DOHH2 (cell line): ENCODE measurements around the gene XIRP2.

ENCODE experiments used
- H3F3A ChIP-seq: fragments of 200-600 bp; sonication (generic), shearing (Covaris generic); 2 replicates; pipeline ENCODE4 v1.6.0; 2016; ENCODE audit warnings: antibody characterized with exemption, mild to moderate bottlenecking; ENCODE audit not compliant: control insufficient read depth, insufficient read depth
- H3K27ac ChIP-seq: fragments of 200-600 bp; sonication (generic); 2 replicates; pipeline ENCODE4 v1.5.1; 2014; ENCODE audit warnings: low read depth, mild to moderate bottlenecking, low read length, moderate library complexity
- H3K27me3 ChIP-seq: fragments of 200-600 bp; sonication (generic); 2 replicates; pipeline ENCODE4 v1.6.1; 2014; ENCODE audit warnings: mild to moderate bottlenecking, low read length, mixed read lengths; ENCODE audit not compliant: control insufficient read depth
- H3K36me3 ChIP-seq: fragments of 200-600 bp; sonication (generic); 2 replicates; pipeline ENCODE4 v1.6.1; 2014; ENCODE audit warnings: mild to moderate bottlenecking, low read length, moderate library complexity, mixed read lengths; ENCODE audit not compliant: control insufficient read depth
- H3K4me1 ChIP-seq: fragments of 200-600 bp; sonication (generic); 2 replicates; pipeline ENCODE4 v1.6.1; 2014; ENCODE audit warnings: mild to moderate bottlenecking, low read length, mixed read lengths; ENCODE audit not compliant: control insufficient read depth
- H3K4me2 ChIP-seq: fragments of 200-600 bp; sonication (generic); 2 replicates; pipeline ENCODE4 v1.6.0; 2014; ENCODE audit warnings: mild to moderate bottlenecking, low read length, moderate library complexity
- H3K4me3 ChIP-seq: fragments of 200-600 bp; sonication (generic); 2 replicates; pipeline ENCODE4 v1.5.1; 2014; ENCODE audit warnings: mild to moderate bottlenecking, low read length, mixed read lengths
- H3K79me2 ChIP-seq: fragments of 200-600 bp; sonication (generic); 2 replicates; pipeline ENCODE4 v1.6.1; 2014; ENCODE audit warnings: mild to moderate bottlenecking, low read length, mixed read lengths; ENCODE audit not compliant: control insufficient read depth
- H3K9me2 ChIP-seq: fragments of 200-600 bp; sonication (generic); replicated peaks from 2 replicates; pipeline ENCODE4 v1.6.1; 2014; ENCODE audit warnings: mild to moderate bottlenecking, low read length, mixed read lengths; ENCODE audit not compliant: control insufficient read depth
- H3K9me3 ChIP-seq: fragments of 200-600 bp; sonication (generic); 2 replicates; pipeline ENCODE4 v1.6.1; 2014; ENCODE audit warnings: antibody characterized with exemption, low read length, mixed read lengths; ENCODE audit not compliant: control insufficient read depth, insufficient read depth
- H4K20me1 ChIP-seq: fragments of 200-600 bp; sonication (generic); 2 replicates; pipeline ENCODE4 v1.6.0; 2014; ENCODE audit warnings: low read depth, mild to moderate bottlenecking, antibody characterized with exemption, low read length, moderate library complexity; ENCODE audit not compliant: control insufficient read depth, insufficient read depth
- EZH2phosphoT487 ChIP-seq: fragments of 200-600 bp; sonication (generic); IDR thresholded peaks from 2 replicates; pipeline ENCODE4 v1.6.1; 2017; ENCODE audit warnings: borderline replicate concordance, mild to moderate bottlenecking, antibody characterized with exemption, low read length, moderate library complexity, mixed read lengths
- TF ChIP-seq, protein P1 (sequence below): fragments of 200-600 bp; sonication (generic); IDR thresholded peaks from one replicate; pipeline ENCODE4 v1.5.1; 2014; ENCODE audit warnings: antibody characterized with exemption, mild to moderate bottlenecking, low read depth, low read length; ENCODE audit not compliant: poor library complexity, severe bottlenecking

The XIRP2 gene

DNA sequence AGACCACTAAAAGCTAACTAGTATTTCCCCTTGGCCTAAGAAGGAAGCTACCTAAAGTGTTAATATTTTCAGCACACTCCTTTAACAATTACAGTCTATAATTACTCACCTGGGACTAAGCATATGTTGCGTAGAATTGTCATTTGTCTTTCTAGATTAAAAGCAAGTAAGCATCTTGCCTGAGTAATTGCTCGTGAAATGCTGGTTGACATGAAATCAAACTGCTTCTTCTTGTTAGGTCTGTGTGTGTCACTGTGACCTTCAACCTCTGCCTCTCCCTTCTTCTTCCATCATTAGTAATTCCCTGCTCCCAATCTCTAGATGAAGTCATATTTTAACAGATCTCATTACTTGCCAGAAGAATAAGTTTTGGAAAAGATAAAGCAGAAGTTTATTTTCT is 212.2 kb downstream of the XIRP2 start:
- Histone ChIP-seq H3K79me2 (no peaks in the 10 kb centered on the region), H3F3A (no peaks in the 10 kb centered on the region), H3K27me3 (no peaks in the 10 kb centered on the region), H4K20me1 (no peaks in the 10 kb centered on the region), H3K4me3 (no peak overlapping the region), H3K4me1 (no peaks in the 10 kb centered on the region), H3K9me2 (no peaks in the 10 kb centered on the region), H3K4me2 (no peak overlapping the region), H3K36me3 (no peaks in the 10 kb centered on the region), H3K27ac (no peak overlapping the region), H3K9me3 (no peaks in the 10 kb centered on the region)
- TF ChIP-seq, protein P1, sequence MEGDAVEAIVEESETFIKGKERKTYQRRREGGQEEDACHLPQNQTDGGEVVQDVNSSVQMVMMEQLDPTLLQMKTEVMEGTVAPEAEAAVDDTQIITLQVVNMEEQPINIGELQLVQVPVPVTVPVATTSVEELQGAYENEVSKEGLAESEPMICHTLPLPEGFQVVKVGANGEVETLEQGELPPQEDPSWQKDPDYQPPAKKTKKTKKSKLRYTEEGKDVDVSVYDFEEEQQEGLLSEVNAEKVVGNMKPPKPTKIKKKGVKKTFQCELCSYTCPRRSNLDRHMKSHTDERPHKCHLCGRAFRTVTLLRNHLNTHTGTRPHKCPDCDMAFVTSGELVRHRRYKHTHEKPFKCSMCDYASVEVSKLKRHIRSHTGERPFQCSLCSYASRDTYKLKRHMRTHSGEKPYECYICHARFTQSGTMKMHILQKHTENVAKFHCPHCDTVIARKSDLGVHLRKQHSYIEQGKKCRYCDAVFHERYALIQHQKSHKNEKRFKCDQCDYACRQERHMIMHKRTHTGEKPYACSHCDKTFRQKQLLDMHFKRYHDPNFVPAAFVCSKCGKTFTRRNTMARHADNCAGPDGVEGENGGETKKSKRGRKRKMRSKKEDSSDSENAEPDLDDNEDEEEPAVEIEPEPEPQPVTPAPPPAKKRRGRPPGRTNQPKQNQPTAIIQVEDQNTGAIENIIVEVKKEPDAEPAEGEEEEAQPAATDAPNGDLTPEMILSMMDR: no peak
- no peak for TF ChIP-seq EZH2phosphoT487

DNA sequence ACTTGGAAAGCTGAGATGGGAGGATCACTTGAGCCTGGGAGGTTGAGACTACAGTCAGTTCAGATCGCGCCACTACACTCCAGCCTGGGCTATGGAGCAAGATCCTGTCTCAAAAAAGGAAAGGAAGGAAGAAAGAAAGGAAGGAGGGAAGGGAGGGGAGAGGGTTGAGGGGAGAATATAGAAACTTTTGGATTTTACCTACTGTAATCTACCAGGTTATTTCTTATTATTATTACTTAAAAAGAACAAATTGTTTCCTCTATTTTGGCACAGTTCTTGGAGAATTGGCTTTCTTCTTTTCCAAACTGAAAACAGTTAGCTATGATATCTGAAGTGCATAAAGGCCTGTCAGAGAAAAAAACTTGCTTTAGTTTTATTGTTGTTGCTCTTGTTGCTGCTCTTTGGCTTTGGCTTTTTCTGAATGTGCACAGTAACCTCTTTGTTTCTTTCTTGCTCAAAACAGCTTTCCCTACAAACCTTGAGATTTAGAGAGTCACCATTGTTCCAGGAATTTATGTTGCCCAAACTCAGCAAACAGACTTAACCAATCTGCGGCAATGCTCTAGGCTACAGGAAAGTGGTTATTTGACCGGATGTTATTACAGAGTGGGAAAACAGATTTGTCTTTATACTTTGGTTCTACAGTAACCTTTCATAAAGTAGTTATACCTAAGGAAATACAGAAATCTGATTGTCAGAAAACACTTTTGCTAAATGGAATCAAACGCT is 214.9 kb downstream of the XIRP2 start:
- Histone ChIP-seq H3K9me3 (no peaks in the 10 kb centered on the region), H3F3A (no peaks in the 10 kb centered on the region), H3K27me3 (no peaks in the 10 kb centered on the region), H3K36me3 (no peaks in the 10 kb centered on the region), H3K79me2 (no peaks in the 10 kb centered on the region), H3K4me1 (no peaks in the 10 kb centered on the region), H3K4me3 (no peak overlapping the region), H3K27ac (no peak overlapping the region), H4K20me1 (no peaks in the 10 kb centered on the region), H3K9me2 (no peaks in the 10 kb centered on the region), H3K4me2 (no peak overlapping the region)
- TF ChIP-seq EZH2phosphoT487: no peak
- TF ChIP-seq, protein P1: no peak

DNA sequence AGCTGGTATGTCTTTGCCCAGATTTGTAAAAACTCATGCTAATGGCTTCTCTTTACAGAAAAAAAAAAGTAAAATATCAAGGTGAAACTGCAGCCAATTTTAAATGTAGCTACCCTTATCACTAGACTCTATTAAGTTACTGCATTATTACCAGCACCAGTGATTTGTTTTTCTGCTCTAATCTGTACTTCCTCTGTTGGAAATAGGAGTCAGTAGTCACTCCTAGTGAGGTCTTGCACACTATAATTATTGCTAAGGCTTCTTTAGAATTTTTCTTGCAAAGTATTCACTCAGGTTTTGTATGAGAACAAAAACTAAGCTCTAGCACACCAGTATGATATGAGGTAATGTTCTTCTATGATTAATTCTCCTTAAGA is 215.5 kb downstream of the XIRP2 start:
- no peaks in the 10 kb centered on the region for H3F3A ChIP-seq
- H3K9me3 ChIP-seq: no peaks in the 10 kb centered on the region
- H3K9me2 ChIP-seq: no peaks in the 10 kb centered on the region
- no peak overlapping the region for H3K4me2 ChIP-seq
- no peaks in the 10 kb centered on the region for H4K20me1 ChIP-seq
- no peaks in the 10 kb centered on the region for H3K4me1 ChIP-seq
- H3K27me3 ChIP-seq: no peaks in the 10 kb centered on the region
- H3K36me3 ChIP-seq: no peaks in the 10 kb centered on the region
- TF ChIP-seq EZH2phosphoT487: no peak
- TF ChIP-seq, protein P1: no peak
- H3K27ac ChIP-seq: no peak overlapping the region
- no peaks in the 10 kb centered on the region for H3K79me2 ChIP-seq
- no peak overlapping the region for H3K4me3 ChIP-seq
